CD4-positive, alpha-beta T cell (primary cell): ENCODE results near the gene DPH1. TPM values are rescaled to one million over a fixed set of nuclear protein-coding genes. Genes with fewer than 3 reads are reported as not detected.

ENCODE experiments used
- ATAC-seq: fragments of 200-7000 bp; cut with Tn5 transposase; one replicate; pipeline ENCODE4 v1.10.0; 2022; ENCODE audit warnings: mild to moderate bottlenecking; ENCODE audit not compliant: poor library complexity
- CTCF ChIA-PET: fragments of 350-600 bp; sonication (Branson Sonifier 250); formaldehyde crosslinking; loops from one replicate; lab custom pipeline; 2021; ENCODE audit warnings: antibody characterized with exemption, inconsistent platforms; lab: Charles Lee
- POLR2A ChIA-PET: fragments of 350-600 bp; sonication (Branson Sonifier 250); formaldehyde crosslinking; loops from one replicate; lab custom pipeline; 2021; ENCODE audit warnings: antibody characterized with exemption, inconsistent platforms; lab: Charles Lee
- DNase-seq, 14 experiments: peaks; one replicate each; pipeline ENCODE4 v3.0.0-alpha.2; 2013 to 2020; ENCODE audit warnings: mixed read lengths in 2 of 14
- H3K27ac ChIP-seq, 2 donors: one replicate each; pipeline versions ENCODE4 v1.5.1 to v1.7.0; 2013; ENCODE audit warnings: low read length in 2 of 2, low read depth in 1 of 2, mild to moderate bottlenecking in 1 of 2
- H3K27me3 ChIP-seq, 2 experiments: 1 replicate in 1 of 2; 2 replicates in 1 of 2; pipeline versions ENCODE4 v1.6.1 to v1.7.0; 2013; ENCODE audit warnings: low read length in 2 of 2, control low read depth in 1 of 2, mild to moderate bottlenecking in 1 of 2, moderate library complexity in 1 of 2; ENCODE audit not compliant: insufficient read depth in 2 of 2, control insufficient read depth in 1 of 2
- H3K36me3 ChIP-seq: one replicate; pipeline ENCODE4 v1.6.1; 2013; ENCODE audit warnings: low read length, control low read depth; ENCODE audit not compliant: insufficient read depth
- H3K4me1 ChIP-seq: one replicate; pipeline ENCODE4 v1.6.1; 2013; ENCODE audit warnings: low read length, control low read depth; ENCODE audit not compliant: insufficient read depth
- H3K4me3 ChIP-seq: one replicate; pipeline ENCODE4 v1.5.1; 2013; ENCODE audit warnings: mild to moderate bottlenecking, low read length, moderate library complexity
- H3K9me3 ChIP-seq, 2 experiments: 1 replicate in 1 of 2; 2 replicates in 1 of 2; pipeline versions ENCODE4 v1.6.1 to v1.7.0; 2013; ENCODE audit warnings: low read length in 2 of 2, mild to moderate bottlenecking in 2 of 2, control low read depth in 1 of 2, moderate library complexity in 1 of 2; ENCODE audit not compliant: control insufficient read depth in 1 of 2, insufficient read depth in 1 of 2
- H3K27ac Mint-ChIP-seq: one replicate; pipeline ENCODE4 v1.8.0; 2020; ENCODE audit warnings: mixed read lengths
- H3K27me3 Mint-ChIP-seq: one replicate; pipeline ENCODE4 v1.8.0; 2021; ENCODE audit warnings: mixed read lengths
- H3K36me3 Mint-ChIP-seq: one replicate; pipeline ENCODE4 v1.8.0; 2021; ENCODE audit warnings: low read depth, mixed read lengths
- H3K4me1 Mint-ChIP-seq: one replicate; pipeline ENCODE4 v1.8.0; 2021; ENCODE audit warnings: low read depth, mixed read lengths
- H3K4me3 Mint-ChIP-seq: one replicate; pipeline ENCODE4 v1.8.0; 2020; ENCODE audit warnings: mild to moderate bottlenecking, mixed read lengths
- H3K9me3 Mint-ChIP-seq: one replicate; pipeline ENCODE4 v1.8.0; 2020; ENCODE audit warnings: mixed read lengths
- CTCF ChIP-seq: fragments of 200-600 bp; IDR thresholded peaks from one replicate; pipeline ENCODE4 v1.8.0; 2022; ENCODE audit warnings: antibody characterized with exemption, mild to moderate bottlenecking
- intact Hi-C, 2 experiments: fragments of 100-400 bp; cut with DNase I in 1 of 2; cut with micrococcal nuclease in 1 of 2; formaldehyde crosslinking; loops; one replicate each; pipeline versions ENCODE4 v1.15.1 to v1.9.0; 2023 to 2025; cut with DNase I, micrococcal nuclease
- total RNA-seq, 174 experiments: library from RNA in 2 of 174; stranded (reverse) in 2 of 174; gene quantifications; one replicate each; pipeline ENCODE4 v1.2.3 and lab custom pipeline; 2021 to 2026

DPH1 gene
- total RNA-seq, 2 experiments from 2014 or later = 96.4 to 101 TPM

- no peak overlapping the region for H3K27ac ChIP-seq
- no peaks in the 10 kb centered on the region for H3K36me3 Mint-ChIP-seq
- DNase-seq (no peak), ATAC-seq (no peak)
- no peak overlapping the region for H3K4me3 ChIP-seq
- ChIA-PET CTCF (no interaction called here), POLR2A (no interaction called here)
- H3K27ac Mint-ChIP-seq = no peak overlapping the region
- intact Hi-C loops = no loop called here
- no peaks in the 10 kb centered on the region for H3K4me1 Mint-ChIP-seq
- H3K9me3 Mint-ChIP-seq = no peaks in the 10 kb centered on the region
- H3K36me3 ChIP-seq = no peaks in the 10 kb centered on the region
- no peaks in the 10 kb centered on the region for H3K4me1 ChIP-seq
- peaks cover 7% of the 10 kb centered on the region for H3K27me3 Mint-ChIP-seq
- peaks cover 0 to 2% of the 10 kb centered on the region in 2 experiments for H3K27me3 ChIP-seq
- no peak overlapping the region for H3K4me3 Mint-ChIP-seq
- no peaks in the 10 kb centered on the region for H3K9me3 ChIP-seq
- TF ChIP-seq CTCF = no peak
Measured at GRCh38 chr17:1985093-1985492, 44.9 kb upstream of the DPH1 start.

DNA sequence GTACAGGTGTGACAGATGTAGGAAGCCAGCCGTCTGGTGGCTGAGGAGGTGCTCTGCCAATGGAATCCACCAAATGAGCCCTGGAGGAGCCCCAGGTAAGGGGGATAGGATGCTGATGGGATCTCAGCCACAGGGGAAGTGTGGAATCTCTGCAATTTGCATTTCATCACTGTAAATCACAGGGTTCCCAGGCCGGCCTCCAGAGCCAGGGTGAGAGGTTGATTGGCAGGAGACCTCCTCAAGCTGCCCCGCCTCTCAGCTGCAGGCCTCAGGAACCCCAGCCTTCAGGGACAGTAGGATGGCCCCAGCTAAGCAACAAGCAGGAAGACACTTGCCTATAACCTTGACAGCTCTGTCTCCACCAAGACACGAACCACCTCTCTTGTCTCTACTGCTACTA is 44.3 kb upstream of the DPH1 start:
- H3K9me3 ChIP-seq = no peaks in the 10 kb centered on the region
- ChIA-PET POLR2A (no interaction called here), CTCF (no interaction called here)
- no peak overlapping the region for H3K4me3 ChIP-seq
- H3K27ac ChIP-seq = no peak overlapping the region
- H3K4me1 ChIP-seq = no peaks in the 10 kb centered on the region
- Mint-ChIP-seq H3K27ac (no peak overlapping the region), H3K4me3 (no peak overlapping the region), H3K4me1 (no peaks in the 10 kb centered on the region), H3K27me3 (peaks cover 7% of the 10 kb centered on the region), H3K9me3 (no peaks in the 10 kb centered on the region), H3K36me3 (no peaks in the 10 kb centered on the region)
- intact Hi-C loops = no loop called here
- no peaks in the 10 kb centered on the region for H3K36me3 ChIP-seq
- no peak for TF ChIP-seq CTCF
- DNase-seq (no peak), ATAC-seq (no peak)
- peaks cover 0 to 2% of the 10 kb centered on the region in 2 experiments for H3K27me3 ChIP-seq

GRCh38 chr17:1986783-1987451 is 43.0 kb upstream of the DPH1 start:
- no peak overlapping the region for H3K27ac ChIP-seq
- Mint-ChIP-seq H3K4me1 (no peaks in the 10 kb centered on the region), H3K27me3 (peaks cover 7% of the 10 kb centered on the region), H3K4me3 (no peak overlapping the region), H3K36me3 (no peaks in the 10 kb centered on the region), H3K27ac (no peak overlapping the region), H3K9me3 (no peaks in the 10 kb centered on the region)
- ChIA-PET POLR2A (no interaction called here), CTCF (no interaction called here)
- no peak for ATAC-seq
- intact Hi-C loops = no loop called here
- no peaks in the 10 kb centered on the region for H3K4me1 ChIP-seq
- H3K9me3 ChIP-seq = no peaks in the 10 kb centered on the region
- no peak for DNase-seq
- H3K27me3 ChIP-seq = peaks cover 0 to 2% of the 10 kb centered on the region in 2 experiments
- no peaks in the 10 kb centered on the region for H3K36me3 ChIP-seq
- H3K4me3 ChIP-seq = no peak overlapping the region
- TF ChIP-seq CTCF = no peak
